HCT116 (cell line): ENCODE measurements around the gene PDGFD. TPM values are rescaled to one million over a fixed set of nuclear protein-coding genes. Genes with fewer than 3 reads are reported as not detected.

Source experiments
- ATAC-seq: fragments of 200-7000 bp; cut with Tn5 transposase; 2 replicates; pipeline ENCODE4 v1.9.1; 2020; ENCODE audit warnings: mild to moderate bottlenecking, moderate library complexity
- BruUV-seq: library from RNA; stranded (reverse); fragments of 400-500 nt; replicated peaks from 2 replicates; lab custom pipeline; 2021; lab: Mats Ljungman, UMichigan
- CTCF ChIA-PET: fragments of 300-600 bp; sonication (Branson Sonifier 250); formaldehyde crosslinking; loops from one replicate; lab custom pipeline; 2021; ENCODE audit warnings: antibody characterized with exemption; lab: Charles Lee
- POLR2A ChIA-PET: fragments of 300-600, 350-600 bp; sonication (Branson Sonifier 250); formaldehyde crosslinking; loops from one replicate; lab custom pipeline; 2021; ENCODE audit warnings: antibody characterized with exemption; lab: Charles Lee
- RAD21 ChIA-PET, 2 experiments: fragments of 300-600 bp; sonication (Branson Sonifier 250); formaldehyde crosslinking; loops; one replicate each; lab custom pipeline; 2023; ENCODE audit warnings: low total read pairs in 2 of 2; ENCODE audit not compliant: uncharacterized antibody in 2 of 2, unreplicated experiment in 2 of 2, low non-redundant PET in 1 of 2; lab: Charles Lee
- DNase-seq: peaks from one replicate; pipeline ENCODE4 v3.0.0-alpha.2; 2010; ENCODE audit warnings: low read depth, low spot score
- H2AFZ ChIP-seq: fragments of 200-600 bp; shearing (Covaris generic), sonication (generic); 2 replicates; pipeline ENCODE4 v1.6.1; 2017; ENCODE audit warnings: low read depth, mixed run types, mixed read lengths, antibody characterized with exemption, low read length; ENCODE audit not compliant: poor library complexity, severe bottlenecking
- H3K27ac ChIP-seq: 2 replicates; pipeline ENCODE4 v1.5.1; 2012; ENCODE audit warnings: low read depth, low read length
- H3K27me3 ChIP-seq: fragments of 200-600 bp; sonication (generic); 2 replicates; pipeline ENCODE4 v1.6.1; 2016; ENCODE audit warnings: mixed run types, low read length, mixed read lengths; ENCODE audit not compliant: insufficient read depth
- H3K36me3 ChIP-seq, 2 experiments: fragments of 200-500 bp in 1 of 2; fragments of 200-600 bp in 1 of 2; sonication (Bioruptor generic) in 1 of 2; sonication (generic) in 1 of 2; 2 replicates each; pipeline versions ENCODE4 v1.5.1 to v1.6.1; 2014 to 2016; ENCODE audit warnings: low read length in 2 of 2, inconsistent platforms in 1 of 2, mixed read lengths in 1 of 2, mixed run types in 1 of 2; ENCODE audit not compliant: insufficient read depth in 2 of 2, control insufficient read depth in 1 of 2
- H3K4me1 ChIP-seq, 2 experiments: fragments of 200-600 bp in 1 of 2; sonication (generic) in 1 of 2; 2 replicates each; pipeline versions ENCODE4 v1.5.1 to v1.6.1; 2012 to 2017; ENCODE audit warnings: low read length in 2 of 2, inconsistent platforms in 1 of 2, mild to moderate bottlenecking in 1 of 2, mixed read lengths in 1 of 2, mixed run types in 1 of 2, moderate library complexity in 1 of 2; ENCODE audit not compliant: insufficient read depth in 2 of 2, control insufficient read depth in 1 of 2
- H3K4me2 ChIP-seq: fragments of 200-600 bp; sonication (generic); 2 replicates; pipeline ENCODE4 v1.6.1; 2017; ENCODE audit warnings: mixed run types, low read length, mixed read lengths
- H3K4me3 ChIP-seq, 2 experiments: fragments of 200-600 bp in 1 of 2; sonication (generic) in 1 of 2; replicated peaks in 1 of 2; 2 replicates each; pipeline ENCODE4 v1.5.1; 2011 to 2016; ENCODE audit warnings: low read length in 2 of 2, control low read depth in 1 of 2, low read depth in 1 of 2, mild to moderate bottlenecking in 1 of 2, mixed read lengths in 1 of 2, mixed run types in 1 of 2
- H3K79me2 ChIP-seq: fragments of 200-600 bp; sonication (generic); 2 replicates; pipeline ENCODE4 v1.6.1; 2017; ENCODE audit warnings: mild to moderate bottlenecking, mixed run types, low read length, moderate library complexity, mixed read lengths; ENCODE audit not compliant: insufficient read depth
- H3K9ac ChIP-seq: fragments of 200-600 bp; sonication (generic); 2 replicates; pipeline ENCODE4 v1.6.1; 2016; ENCODE audit warnings: low read length, mixed read lengths
- H3K9me2 ChIP-seq: fragments of 200-600 bp; sonication (generic), shearing (Covaris generic); 2 replicates; pipeline ENCODE4 v1.6.1; 2017; ENCODE audit warnings: mixed run types, mild to moderate bottlenecking, moderate library complexity; ENCODE audit not compliant: insufficient read depth
- H3K9me3 ChIP-seq, 2 experiments: fragments of 200-500 bp in 1 of 2; fragments of 200-600 bp in 1 of 2; sonication (Bioruptor generic) in 1 of 2; sonication (generic) in 1 of 2; 2 replicates each; pipeline ENCODE4 v1.6.1; 2014 to 2017; ENCODE audit warnings: low read length in 2 of 2, mixed read lengths in 2 of 2, inconsistent platforms in 1 of 2, low read depth in 1 of 2, mild to moderate bottlenecking in 1 of 2, mixed run types in 1 of 2, moderate library complexity in 1 of 2; ENCODE audit not compliant: control insufficient read depth in 1 of 2, insufficient read depth in 1 of 2
- H4K20me1 ChIP-seq: fragments of 200-600 bp; sonication (generic), shearing (Covaris generic); 2 replicates; pipeline ENCODE4 v1.6.1; 2017; ENCODE audit warnings: mixed run types, mild to moderate bottlenecking, moderate library complexity; ENCODE audit not compliant: insufficient read depth
- ATF3 ChIP-seq: IDR thresholded peaks from 2 replicates; pipeline ENCODE4 v1.6.1; 2012
- EZH2 ChIP-seq: fragments of 200-600 bp; sonication (generic); IDR thresholded peaks from 2 replicates; pipeline ENCODE4 v1.6.1; 2017; ENCODE audit warnings: antibody characterized with exemption, mixed run types
- EZH2phosphoT487 ChIP-seq: fragments of 200-600 bp; IDR thresholded peaks from 2 replicates; pipeline ENCODE4 v1.6.1; 2018; ENCODE audit warnings: antibody characterized with exemption, borderline replicate concordance
- FOSL1 ChIP-seq: IDR thresholded peaks from 2 replicates; pipeline ENCODE4 v1.6.1; 2012; ENCODE audit warnings: low read depth
- JUND ChIP-seq: IDR thresholded peaks from 2 replicates; pipeline ENCODE4 v1.6.1; 2012
- POLR2A ChIP-seq: IDR thresholded peaks from 2 replicates; pipeline ENCODE4 v1.7.0; 2011; ENCODE audit warnings: borderline replicate concordance; ENCODE audit not compliant: insufficient read depth, insufficient read length; ENCODE audit errors: extremely low read depth
- SP1 ChIP-seq: IDR thresholded peaks from 2 replicates; pipeline ENCODE4 v1.6.1; 2012; ENCODE audit warnings: low read depth
- SRF ChIP-seq: IDR thresholded peaks from 2 replicates; pipeline ENCODE4 v1.6.1; 2012; ENCODE audit warnings: low read depth
- intact Hi-C: fragments of 100-400 bp; cut with micrococcal nuclease; formaldehyde crosslinking; loops from 2 replicates; pipeline ENCODE4 v1.10.0; 2022
- total RNA-seq: library from RNA; stranded (reverse); gene quantifications from one replicate; pipeline ENCODE4 v1.2.1, GENCODE V29; 2021; ENCODE audit not compliant: unreplicated experiment
- TF ChIP-seq, protein P1 (sequence below): IDR thresholded peaks from 2 replicates; pipeline ENCODE4 v1.6.1; 2012; ENCODE audit warnings: low read depth

PDGFD gene
- total RNA-seq, 1 experiment from 2014 or later: 0.34 TPM

GRCh38 chr11:104089481-104089880 lies 74.5 kb downstream of the PDGFD start (continued):
- TF ChIP-seq, protein P1, sequence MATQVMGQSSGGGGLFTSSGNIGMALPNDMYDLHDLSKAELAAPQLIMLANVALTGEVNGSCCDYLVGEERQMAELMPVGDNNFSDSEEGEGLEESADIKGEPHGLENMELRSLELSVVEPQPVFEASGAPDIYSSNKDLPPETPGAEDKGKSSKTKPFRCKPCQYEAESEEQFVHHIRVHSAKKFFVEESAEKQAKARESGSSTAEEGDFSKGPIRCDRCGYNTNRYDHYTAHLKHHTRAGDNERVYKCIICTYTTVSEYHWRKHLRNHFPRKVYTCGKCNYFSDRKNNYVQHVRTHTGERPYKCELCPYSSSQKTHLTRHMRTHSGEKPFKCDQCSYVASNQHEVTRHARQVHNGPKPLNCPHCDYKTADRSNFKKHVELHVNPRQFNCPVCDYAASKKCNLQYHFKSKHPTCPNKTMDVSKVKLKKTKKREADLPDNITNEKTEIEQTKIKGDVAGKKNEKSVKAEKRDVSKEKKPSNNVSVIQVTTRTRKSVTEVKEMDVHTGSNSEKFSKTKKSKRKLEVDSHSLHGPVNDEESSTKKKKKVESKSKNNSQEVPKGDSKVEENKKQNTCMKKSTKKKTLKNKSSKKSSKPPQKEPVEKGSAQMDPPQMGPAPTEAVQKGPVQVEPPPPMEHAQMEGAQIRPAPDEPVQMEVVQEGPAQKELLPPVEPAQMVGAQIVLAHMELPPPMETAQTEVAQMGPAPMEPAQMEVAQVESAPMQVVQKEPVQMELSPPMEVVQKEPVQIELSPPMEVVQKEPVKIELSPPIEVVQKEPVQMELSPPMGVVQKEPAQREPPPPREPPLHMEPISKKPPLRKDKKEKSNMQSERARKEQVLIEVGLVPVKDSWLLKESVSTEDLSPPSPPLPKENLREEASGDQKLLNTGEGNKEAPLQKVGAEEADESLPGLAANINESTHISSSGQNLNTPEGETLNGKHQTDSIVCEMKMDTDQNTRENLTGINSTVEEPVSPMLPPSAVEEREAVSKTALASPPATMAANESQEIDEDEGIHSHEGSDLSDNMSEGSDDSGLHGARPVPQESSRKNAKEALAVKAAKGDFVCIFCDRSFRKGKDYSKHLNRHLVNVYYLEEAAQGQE: no peak
- TF ChIP-seq FOSL1: no peak
- no peak for TF ChIP-seq EZH2
- no peak for TF ChIP-seq SRF
- TF ChIP-seq ATF3: no peak
- no peak for TF ChIP-seq EZH2phosphoT487
- TF ChIP-seq SP1: no peak
- TF ChIP-seq POLR2A: no peak

GRCh38 chr11:104086621-104087020 lies 77.3 kb downstream of the PDGFD start:
- Histone ChIP-seq H3K27me3 (no peaks in the 10 kb centered on the region), H3K9me2 (no peaks in the 10 kb centered on the region), H3K4me2 (no peak overlapping the region), H3K9me3 (no peaks in the 10 kb centered on the region), H2AFZ (no peak overlapping the region), H3K9ac (no peak overlapping the region), H4K20me1 (no peaks in the 10 kb centered on the region), H3K4me3 (no peak overlapping the region), H3K4me1 (no peaks in the 10 kb centered on the region), H3K27ac (no peak overlapping the region), H3K36me3 (no peaks in the 10 kb centered on the region), H3K79me2 (no peaks in the 10 kb centered on the region)
- no TSS peak for BruUV-seq
- TF ChIP-seq JUND (no peak), EZH2phosphoT487 (no peak), ATF3 (no peak)
- ChIA-PET POLR2A (no interaction called here), CTCF (no interaction called here), RAD21 (no interaction called here)
- intact Hi-C loops: no loop called here
- DNase-seq: no peak
- no peak for ATAC-seq
